HG03159 (cell line): ENCODE results near the gene KSR2.

Source experiments
- ATAC-seq: cut with Tn5 transposase; IDR thresholded peaks from one replicate; pipeline ENCODE4 v1.9.1; 2021; ENCODE audit warnings: mild to moderate bottlenecking, moderate library complexity; ENCODE audit not compliant: unreplicated experiment

The KSR2 gene

DNA sequence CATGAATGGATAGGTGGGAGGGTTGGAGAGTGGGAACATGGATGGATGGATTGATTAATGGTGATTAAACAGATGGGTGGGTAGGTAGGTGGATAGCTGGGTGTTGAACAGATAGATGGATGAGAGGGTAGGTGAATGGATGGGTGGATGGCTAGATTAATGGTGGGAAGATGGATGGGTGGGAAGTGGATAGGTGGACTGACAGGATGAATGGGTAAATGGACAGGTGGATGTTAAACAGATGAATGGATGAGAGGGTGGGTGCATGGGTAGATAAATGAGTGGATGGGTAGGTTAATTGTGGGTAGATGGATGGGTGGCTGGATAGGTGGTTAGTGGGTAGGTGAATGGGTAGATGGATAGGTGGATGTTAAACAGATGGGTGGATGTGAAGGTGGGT, 460.3 kb downstream of the KSR2 start:
- no peak for ATAC-seq

DNA sequence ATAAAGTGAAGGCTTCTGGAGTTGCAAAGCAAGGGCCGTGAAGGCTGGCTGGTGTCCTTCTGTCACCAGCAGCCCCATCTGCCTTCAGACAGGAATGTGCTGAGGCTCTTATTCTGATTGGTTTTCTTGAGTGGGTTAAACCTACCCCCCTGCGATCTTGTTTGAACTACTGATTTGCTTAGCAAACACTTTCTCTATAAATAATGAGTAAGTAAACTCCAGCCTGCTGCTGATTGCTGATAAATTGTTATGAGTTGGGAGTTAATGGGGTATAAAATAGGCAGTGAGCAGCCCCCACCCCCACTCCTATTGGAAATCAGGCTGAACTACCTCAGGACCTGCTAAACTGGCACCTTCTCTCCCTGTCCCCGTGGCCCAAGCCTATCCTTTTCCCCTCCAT, 461.2 kb downstream of the KSR2 start:
- no peak for ATAC-seq

DNA sequence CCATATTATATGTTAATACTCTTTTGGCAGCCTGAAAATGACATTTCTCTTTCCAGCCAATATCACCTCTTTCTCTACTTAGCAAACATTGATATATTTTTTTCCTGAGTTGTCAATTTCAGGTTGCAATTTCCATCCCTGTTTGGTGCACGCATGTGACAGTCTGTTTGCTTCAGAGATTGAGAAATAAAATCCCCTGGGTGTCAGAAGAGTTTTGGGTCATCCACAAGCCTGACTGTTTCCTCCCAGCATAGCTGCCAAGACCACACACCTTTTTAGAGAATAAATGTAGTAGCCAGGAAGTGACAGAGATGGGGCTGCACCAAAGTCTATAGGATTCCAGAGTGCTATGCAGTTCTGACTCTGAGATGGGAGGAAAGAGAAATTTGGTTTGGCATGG, 462.5 kb downstream of the KSR2 start:
- no peak for ATAC-seq

DNA sequence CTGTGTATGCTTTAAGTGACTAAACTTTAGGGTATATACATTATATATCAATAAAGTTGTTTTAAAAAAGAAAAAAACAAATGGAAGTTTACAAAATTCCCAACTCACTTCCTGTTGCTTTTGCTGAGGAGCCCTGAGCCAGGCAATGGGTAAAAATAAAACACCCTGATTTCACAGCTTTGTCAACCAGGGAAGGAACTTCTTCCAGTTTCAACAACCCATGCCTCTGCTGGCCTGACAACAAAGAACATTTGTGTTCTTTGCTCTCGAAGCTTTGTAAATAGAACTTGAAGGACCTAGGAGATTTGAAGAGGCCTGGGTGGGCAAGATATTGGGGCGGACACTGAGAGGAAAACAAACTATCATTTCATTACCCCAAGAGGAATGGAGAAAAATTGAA, 466.2 kb downstream of the KSR2 start:
- no peak for ATAC-seq

DNA sequence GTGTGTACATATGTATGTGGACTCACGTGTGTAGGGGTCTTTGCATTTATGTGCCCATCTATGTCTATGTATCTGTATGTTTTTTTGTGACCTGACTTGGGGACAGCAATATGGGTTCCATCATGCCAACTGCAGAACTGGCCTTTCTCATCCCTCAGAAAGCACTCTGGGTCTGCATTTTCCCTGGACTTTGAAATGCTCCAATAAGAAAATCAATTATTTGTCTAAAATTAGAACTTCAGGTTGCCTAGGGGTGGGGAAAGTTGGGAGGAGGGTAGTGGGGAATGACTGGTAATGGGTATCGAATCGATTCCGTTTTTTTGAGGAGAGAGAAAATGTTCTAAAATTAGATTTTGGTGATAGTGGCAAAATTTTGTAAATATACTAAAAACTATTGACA, 466.6 kb downstream of the KSR2 start:
- no peak for ATAC-seq

DNA sequence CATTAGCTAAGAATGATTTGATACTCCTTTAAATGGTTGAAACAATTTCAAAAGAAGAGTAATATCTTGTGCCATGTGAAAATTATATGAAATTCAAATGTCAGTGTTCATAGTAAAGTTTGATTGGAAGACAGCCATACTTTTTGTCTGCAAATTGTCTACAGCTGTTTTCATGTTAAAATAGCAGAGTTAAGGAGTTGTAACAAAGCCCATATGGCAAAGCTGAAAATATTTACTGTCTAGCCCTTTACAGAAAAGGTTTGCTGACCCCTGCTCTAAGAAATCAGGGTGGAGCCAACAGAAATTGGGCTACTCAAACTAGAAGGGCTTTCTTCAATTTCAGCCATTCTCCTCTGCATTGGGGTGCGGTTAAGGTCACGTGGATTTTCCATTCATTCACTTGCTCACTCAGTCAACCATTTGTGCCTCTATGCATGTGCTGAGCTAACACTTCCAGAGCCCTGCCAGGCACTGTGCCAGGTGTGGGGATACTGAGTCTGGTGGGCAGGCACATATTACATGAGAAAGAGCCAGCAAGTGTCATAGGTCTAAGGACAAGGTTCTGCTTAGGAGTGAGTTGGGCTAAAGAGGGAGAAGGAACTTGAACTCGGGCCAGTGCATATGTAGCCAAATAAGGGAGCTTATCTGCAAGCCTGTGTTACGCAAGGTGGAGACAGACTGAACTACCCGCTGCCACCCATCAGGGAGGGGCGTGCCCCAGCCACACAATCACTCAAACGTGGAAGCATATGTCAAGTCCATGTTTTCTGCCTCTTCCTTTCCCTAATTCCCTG, 467.5 kb downstream of the KSR2 start:
- ATAC-seq = no peak

DNA sequence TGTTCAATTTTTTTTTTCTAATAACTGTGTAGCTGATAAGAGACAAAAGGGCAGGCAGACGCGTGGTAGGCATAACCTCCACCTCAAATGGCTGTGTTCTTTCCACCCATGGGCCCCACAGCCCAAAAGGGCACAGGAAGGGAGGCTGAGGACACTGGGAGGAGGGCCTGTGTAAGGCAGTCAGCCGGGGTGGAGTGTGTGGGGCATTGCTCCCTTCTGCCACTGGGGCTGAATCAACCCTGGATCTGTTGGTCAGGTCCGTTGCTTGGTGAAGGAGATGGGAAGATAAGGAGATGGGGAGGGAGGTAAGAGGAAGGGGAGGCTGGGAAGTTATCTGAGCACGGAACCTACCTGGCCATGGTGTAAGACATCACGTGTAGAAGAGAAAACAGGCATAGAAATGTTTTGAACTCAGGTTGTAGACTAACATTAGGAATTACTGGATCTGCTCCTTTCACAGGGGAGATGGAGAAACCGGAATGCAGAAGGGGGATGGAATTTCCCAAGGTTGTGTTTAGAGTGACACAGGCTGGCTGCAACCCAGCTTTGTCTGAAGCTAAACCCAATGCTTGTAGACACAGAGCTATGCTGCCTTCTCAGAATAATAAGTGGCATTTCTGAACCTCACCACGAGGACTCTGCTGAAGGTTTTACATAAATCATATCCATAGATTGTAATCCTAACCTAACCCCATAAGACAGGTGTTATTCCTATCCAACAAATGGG, 468.9 kb downstream of the KSR2 start:
- no peak for ATAC-seq

DNA sequence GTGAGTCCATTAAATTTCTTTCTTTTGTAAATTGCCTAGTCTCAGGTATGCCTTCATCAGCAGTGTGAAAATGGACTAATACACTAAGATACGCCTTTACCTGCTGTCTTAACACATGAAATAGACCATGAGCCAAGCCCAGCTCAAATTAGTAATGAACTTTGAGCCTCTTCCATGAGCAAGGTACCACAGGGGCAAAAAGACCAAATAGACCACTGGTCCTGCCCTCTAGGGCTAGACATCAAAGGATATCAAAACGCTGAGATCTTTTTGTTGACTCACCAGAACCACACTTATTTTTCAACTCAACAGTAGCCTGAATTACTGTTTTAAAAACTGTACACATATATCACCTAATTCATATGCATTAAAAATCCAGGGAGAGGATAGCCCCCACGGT, 469.9 kb downstream of the KSR2 start:
- ATAC-seq = no peak

DNA sequence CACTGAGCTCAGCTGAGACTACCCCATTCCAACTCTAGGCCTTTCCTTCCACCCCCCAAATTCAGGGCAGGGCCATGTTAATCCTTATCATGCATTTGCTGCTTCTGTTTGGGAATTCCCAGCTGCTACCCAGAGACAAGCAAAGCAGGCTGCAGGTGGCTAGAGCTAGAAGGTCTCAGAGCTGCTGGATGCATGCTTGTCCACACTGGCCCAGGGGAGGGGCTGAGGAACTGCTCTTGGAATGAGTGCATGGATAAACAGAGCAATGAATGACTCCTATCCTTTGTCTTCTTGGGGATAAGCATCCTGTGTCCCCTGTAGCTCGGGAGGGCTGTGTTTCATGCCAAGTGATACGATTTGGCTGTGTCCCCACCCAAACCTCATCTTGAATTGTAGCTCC, 470.5 kb downstream of the KSR2 start:
- no peak for ATAC-seq

DNA sequence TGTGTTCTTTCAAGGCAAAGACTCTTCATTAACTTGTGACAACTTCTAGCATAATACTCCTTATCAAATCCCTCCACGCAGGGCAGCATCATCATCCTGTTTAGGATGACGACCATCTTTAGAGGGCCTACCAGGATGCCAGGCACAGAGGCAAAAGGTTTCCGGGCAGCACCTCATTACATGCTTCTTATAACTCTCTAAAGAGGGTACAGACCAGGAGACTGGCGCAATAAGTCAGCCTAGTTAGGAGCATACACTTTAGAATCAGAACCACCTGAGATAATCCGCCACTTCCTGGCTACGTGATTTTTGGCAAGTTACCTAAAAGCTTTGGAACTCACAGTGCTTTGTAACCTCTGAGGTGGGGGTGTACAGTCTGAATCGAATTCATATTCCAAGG, 471.4 kb downstream of the KSR2 start:
- ATAC-seq = no peak

DNA sequence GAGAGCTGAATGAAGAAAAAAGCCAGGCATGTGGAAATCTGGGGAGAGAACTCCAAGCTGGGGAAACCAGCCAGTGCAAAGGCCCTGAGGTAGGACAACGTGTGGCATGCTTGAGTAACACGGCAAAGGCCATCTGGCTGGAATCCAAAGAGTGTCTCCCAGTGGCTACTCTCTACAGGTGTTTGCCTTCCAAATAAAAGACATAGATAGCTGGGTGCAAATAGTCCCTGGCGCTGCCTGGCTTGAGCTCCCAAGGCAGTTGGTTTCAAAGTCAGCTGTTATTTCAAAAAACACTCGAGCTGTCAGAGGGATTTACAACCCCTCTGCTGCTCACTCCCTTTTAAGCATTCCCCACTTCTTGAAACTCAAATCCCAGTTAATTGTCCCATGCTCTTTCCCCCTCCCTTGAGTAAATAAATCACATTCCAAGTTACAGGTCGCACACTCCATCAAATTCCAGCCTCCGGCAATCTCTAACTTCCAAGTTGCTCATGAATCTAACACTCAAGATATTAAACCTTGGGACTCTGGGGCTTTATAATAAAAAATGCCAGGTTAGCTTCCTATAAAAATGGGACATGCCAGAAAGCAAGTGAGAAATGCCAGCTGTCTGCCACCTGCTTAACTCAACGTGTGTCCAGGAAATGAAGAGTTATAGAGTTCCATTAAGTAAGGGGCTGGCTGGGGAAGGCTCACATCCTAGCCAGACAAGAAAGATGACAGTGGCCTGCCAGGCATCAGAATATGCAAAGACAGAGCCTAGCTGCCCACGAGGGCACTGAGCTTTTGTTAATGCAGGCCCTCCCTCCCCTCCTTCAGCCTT, 473.7 kb downstream of the KSR2 start:
- ATAC-seq = no peak

DNA sequence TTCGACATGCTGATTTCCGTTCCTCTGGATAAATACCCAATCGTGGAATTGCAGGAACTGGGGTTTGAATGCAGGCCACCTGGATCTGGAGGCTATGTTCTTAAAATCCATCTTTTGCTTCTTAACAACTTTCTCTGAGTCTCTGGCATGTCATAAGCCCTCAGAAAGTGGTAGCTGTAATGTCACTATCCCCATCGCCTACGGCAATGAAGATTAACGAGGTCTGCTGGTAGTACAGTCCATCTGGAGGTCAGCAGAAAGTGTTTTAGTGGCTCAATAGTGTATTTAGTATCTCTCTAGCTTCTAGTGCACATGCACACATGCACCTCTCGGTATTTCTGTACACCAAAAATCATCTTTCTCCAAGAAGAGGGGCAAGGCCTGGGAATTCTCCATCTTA, 477.1 kb downstream of the KSR2 start:
- ATAC-seq = no peak

DNA sequence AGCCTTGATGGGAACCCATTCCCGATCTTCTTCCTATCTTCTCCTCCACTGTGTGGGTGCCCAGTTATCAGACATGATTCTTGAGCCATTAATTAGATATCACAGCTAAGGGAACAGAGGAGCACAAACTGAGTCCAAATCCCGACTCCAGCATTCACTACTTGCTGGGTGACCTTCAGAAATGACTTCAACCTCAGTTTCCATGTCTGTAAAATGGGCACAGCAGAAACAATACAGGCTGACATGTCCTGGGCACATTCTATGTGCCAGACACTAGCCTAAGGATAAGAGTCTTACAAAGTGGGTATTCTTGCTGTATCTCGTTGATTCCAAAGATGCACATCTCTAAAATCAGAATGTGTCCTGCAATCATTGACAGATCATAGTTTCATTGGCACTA, 478.7 kb downstream of the KSR2 start:
- ATAC-seq = no peak

DNA sequence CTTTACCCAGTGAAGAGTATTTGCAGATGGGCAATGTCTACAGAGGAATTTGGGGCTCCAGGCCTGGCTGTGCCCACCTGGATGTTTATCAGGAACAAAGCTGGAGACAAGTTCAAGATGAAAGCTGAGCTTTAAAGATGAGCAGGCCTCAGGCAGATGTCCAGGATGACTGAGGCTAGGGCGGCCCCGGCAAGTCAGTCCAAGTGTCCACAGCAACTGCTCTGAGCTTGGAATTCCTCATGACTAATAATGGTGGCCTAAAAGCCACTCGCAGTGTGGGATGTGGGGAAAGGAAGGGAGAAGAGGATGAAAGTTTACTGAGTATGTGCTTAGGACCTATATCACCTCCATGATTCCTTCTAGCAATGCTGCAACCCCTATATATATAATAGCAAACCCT, 479.1 kb downstream of the KSR2 start:
- ATAC-seq = no peak

DNA sequence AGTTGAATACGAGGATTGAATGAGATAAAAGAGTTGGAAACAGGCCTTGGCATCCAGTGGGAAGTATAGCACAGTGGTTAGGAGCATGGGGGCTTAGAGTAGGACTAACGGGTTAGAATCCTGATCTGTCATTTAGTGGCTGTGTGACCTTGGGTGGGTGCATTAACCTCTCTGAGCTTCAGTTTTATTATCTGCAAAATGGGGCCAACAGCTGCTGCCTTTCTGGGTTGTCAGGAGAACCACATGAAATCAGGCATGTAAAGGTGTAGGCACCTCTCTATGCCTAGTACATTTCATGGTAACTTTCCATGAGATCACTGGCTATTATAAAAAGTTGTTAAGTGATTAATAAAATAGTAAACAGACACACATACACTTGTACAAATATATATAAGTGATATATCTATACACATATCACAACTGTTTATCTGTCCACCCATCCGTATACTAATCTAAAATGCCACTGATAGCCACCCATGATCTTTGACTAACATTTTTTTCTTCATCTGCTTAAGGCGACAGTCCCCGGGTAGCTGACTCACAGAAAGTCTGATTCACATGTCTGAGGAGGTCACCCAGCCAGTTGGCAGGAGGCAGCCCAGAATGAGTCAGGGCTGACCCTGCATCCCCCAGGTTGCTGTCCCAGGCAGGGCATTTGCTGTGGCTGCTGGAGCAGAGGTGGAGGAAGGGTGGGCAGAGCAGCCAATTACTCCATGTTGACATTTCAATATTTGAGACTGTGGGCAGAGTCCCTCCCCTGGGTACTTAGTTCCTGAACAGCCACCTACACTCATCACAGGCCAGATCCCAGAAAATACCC, 481.7 kb downstream of the KSR2 start:
- ATAC-seq = no peak

DNA sequence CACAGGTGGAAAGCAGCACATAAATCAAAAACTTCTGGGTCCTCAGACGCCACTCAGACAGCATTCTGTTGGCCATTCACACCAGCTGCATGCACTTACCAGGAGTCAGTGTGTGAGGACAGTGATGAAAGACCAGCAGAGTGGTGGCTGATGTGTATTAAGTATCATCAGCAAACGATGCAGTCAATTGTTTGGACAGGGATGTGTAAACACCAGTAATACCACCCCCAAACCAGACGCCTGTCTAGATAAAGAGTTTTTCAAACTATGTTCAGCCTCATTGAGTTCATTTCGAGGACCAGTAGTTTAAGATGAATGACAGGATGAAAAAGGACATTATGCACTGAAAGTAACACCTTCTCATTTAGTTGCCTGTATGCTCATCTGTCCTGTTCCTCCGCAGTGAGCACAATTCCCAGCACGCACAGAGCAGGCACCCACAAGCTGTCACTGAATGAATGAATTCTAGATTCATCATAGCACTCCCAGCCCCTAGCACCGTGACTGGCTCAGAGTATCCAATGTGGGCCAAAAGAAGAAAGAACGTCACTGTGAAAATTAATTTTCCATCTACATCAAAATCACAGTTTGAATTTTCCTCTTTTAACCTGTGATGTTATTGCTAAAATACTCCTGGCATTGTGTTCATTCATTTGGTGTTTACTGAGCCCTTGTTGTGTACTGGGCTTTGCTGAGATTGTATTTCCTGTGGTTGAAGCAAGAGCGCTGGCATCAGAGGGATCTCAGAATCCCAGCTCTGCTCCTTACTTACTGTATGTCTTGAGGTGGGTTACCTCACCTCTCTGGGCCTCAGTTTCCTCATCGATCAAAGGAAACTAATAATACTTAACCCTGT, 482.6 kb downstream of the KSR2 start:
- ATAC-seq = no peak

DNA sequence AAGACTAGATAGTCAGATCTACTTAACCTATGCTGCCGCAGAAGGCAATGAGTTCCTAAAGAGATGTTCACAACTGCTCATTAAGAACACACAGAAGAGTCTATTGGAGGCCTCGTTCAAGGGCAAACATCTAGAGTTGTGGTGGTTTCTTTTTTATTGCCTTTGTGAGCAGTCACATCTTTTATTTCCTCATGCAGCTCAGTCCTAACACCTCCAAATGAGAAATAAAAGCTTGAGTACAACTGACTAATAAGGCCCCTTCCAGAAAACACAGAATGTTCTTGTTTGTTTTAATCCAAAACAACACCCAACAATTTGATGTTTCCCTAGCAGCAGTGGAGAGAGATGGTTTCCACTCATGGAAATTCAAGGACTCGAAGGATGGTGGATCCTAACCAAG, 483.9 kb downstream of the KSR2 start:
- ATAC-seq = no peak

DNA sequence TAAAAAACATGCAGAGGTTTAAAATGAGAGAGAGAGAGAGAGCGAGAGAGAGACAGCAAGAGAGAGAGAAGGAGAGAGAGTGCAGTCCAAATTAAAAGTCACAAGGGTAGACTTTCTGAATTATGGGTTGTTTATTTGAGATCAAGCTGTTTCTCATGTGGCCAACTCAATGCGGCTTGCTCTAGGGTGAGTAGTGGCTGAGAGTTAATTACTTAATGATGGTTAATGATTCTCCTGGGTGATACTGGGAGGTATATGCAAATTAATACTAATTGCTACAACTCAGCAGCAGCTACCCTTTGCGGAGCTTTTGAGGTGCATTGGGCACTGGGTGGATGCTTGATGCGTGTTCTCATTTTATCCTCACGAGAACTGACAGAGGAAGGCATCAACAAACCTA, 485.3 kb downstream of the KSR2 start:
- ATAC-seq = no peak

DNA sequence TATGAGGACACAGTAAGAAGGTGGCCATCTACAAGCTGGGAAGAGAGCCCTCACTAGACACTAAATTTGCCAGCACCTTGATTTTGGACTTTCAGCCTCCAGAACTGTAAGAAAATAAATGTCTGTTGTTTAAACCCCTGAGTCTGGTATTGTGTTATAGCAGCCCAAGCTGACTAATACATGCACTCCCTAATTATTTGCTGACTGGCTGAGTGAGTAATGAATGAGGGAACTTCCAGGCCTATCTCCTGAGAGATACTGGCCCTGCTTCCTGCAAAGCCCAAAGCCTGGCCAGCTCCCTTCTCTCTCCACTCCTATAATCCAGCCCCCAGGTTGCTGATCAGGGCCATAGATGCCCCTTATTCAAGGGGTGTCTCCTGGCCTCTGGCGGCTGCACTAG, 487.3 kb downstream of the KSR2 start:
- ATAC-seq = no peak

DNA sequence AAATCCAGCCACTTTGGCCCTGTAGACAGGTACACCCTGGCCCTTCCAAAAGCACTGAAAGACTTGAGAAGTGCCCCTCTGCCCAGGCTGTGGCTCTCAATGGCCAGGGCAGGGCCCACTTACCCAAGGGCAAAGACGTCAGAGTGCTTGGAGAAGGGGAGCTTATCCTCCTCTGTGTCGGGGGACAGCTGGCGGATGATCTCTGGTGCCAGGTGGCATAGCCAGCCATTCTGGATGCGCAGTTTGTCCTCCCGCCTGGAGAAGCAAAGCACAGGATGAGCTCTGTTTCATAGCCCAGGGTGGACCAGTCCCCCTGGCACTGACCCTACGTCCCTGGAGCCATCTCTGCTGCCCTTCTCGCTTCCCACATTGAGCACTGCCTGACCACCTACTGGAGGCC, 492.4 kb downstream of the KSR2 start:
- no peak for ATAC-seq
